Caco-2 (cell line): ENCODE results near the gene TTF1. TPM values are rescaled to one million over a fixed set of nuclear protein-coding genes. Genes with fewer than 3 reads are reported as not detected.

Experiments used
- BruUV-seq: library from RNA; stranded (reverse); fragments of 400-500 nt; replicated peaks from 2 replicates; lab custom pipeline; 2021; lab: Mats Ljungman, UMichigan
- CTCF ChIA-PET: fragments of 300-600 bp; sonication (Branson Sonifier 250); formaldehyde crosslinking; loops from one replicate; lab custom pipeline; 2022; ENCODE audit warnings: antibody characterized with exemption; lab: Charles Lee
- POLR2A ChIA-PET: fragments of 300-600 bp; sonication (Branson Sonifier 250); formaldehyde crosslinking; loops from one replicate; lab custom pipeline; 2022; ENCODE audit warnings: antibody characterized with exemption; lab: Charles Lee
- DNase-seq, 2 experiments: peaks; one replicate each; pipeline versions ENCODE4 v3.0.0 to v3.0.0-alpha.2; 2020 to 2022
- H3K27me3 ChIP-seq: replicated peaks from 2 replicates; pipeline ENCODE4 v1.6.0; 2011; ENCODE audit warnings: low read length; ENCODE audit not compliant: control insufficient read depth, insufficient read depth
- H3K36me3 ChIP-seq: 2 replicates; pipeline ENCODE4 v1.5.1; 2011; ENCODE audit warnings: low read length; ENCODE audit not compliant: control insufficient read depth, insufficient read depth
- H3K4me1 ChIP-seq: fragments of 250-450 bp; sonication (Bioruptor Pico); 2 replicates; pipeline ENCODE4 v1.5.1; 2020; ENCODE audit warnings: mild to moderate bottlenecking
- H3K4me3 ChIP-seq: 2 replicates; pipeline ENCODE4 v1.5.1; 2011; ENCODE audit warnings: low read depth, mild to moderate bottlenecking, control low read depth, low read length
- H3K9me3 ChIP-seq: fragments of 250-450 bp; sonication (Bioruptor Pico); 2 replicates; pipeline ENCODE4 v1.5.1; 2020; ENCODE audit warnings: mild to moderate bottlenecking, moderate library complexity
- H3K27ac Mint-ChIP-seq: one replicate; pipeline ENCODE4 v1.8.0; 2022; ENCODE audit warnings: mixed read lengths; ENCODE audit not compliant: unreplicated experiment
- H3K27me3 Mint-ChIP-seq: one replicate; pipeline ENCODE4 v1.8.0; 2022; ENCODE audit warnings: mixed read lengths; ENCODE audit not compliant: insufficient read depth, unreplicated experiment
- H3K36me3 Mint-ChIP-seq: one replicate; pipeline ENCODE4 v1.8.0; 2022; ENCODE audit warnings: mild to moderate bottlenecking, mixed read lengths; ENCODE audit not compliant: insufficient read depth, unreplicated experiment
- H3K4me1 Mint-ChIP-seq: one replicate; pipeline ENCODE4 v1.8.0; 2022; ENCODE audit warnings: low read depth, mixed read lengths; ENCODE audit not compliant: unreplicated experiment
- H3K4me3 Mint-ChIP-seq: one replicate; pipeline ENCODE4 v1.8.0; 2022; ENCODE audit warnings: mild to moderate bottlenecking, moderate library complexity, mixed read lengths; ENCODE audit not compliant: unreplicated experiment
- H3K9me3 Mint-ChIP-seq: one replicate; pipeline ENCODE4 v1.8.0; 2022; ENCODE audit warnings: mixed read lengths; ENCODE audit not compliant: unreplicated experiment
- CTCF ChIP-seq, 2 experiments: fragments of 200-600 bp in 1 of 2; IDR thresholded peaks; 1 replicate in 1 of 2; 2 replicates in 1 of 2; pipeline versions ENCODE4 v1.5.1 to v1.8.0; 2011 to 2022; ENCODE audit warnings: antibody characterized with exemption in 1 of 2, control low read depth in 1 of 2, inconsistent platforms in 1 of 2, low read depth in 1 of 2, low read length in 1 of 2, mild to moderate bottlenecking in 1 of 2, moderate library complexity in 1 of 2; ENCODE audit not compliant: insufficient read depth in 1 of 2, severe bottlenecking in 1 of 2, unreplicated experiment in 1 of 2
- intact Hi-C: fragments of 100-400 bp; cut with micrococcal nuclease; formaldehyde crosslinking; loops from one replicate; pipeline ENCODE4 v1.10.0; 2022; ENCODE audit not compliant: unreplicated experiment
- total RNA-seq: library from RNA; stranded (reverse); gene quantifications from 2 replicates; pipeline ENCODE4 v1.2.3, GENCODE V29; 2022

Gene TTF1
- total RNA-seq, 1 experiment from 2014 or later, result 11.4 TPM

- DNase-seq, result no peak
- POLR2A ChIA-PET, result no interaction called here
- H3K36me3 Mint-ChIP-seq, result peaks cover 84% of the 10 kb centered on the region
- H3K27me3 Mint-ChIP-seq, result no peaks in the 10 kb centered on the region
- intact Hi-C loops, result no loop called here
- no peaks in the 10 kb centered on the region for H3K27me3 ChIP-seq
- H3K36me3 ChIP-seq, result peaks cover 4% of the 10 kb centered on the region
- H3K4me3 ChIP-seq, result no peak overlapping the region
- CTCF ChIA-PET, result no interaction called here
- H3K27ac Mint-ChIP-seq, result no peak overlapping the region
- no peaks in the 10 kb centered on the region for H3K4me1 ChIP-seq
- H3K4me3 Mint-ChIP-seq, result no peak overlapping the region
- H3K4me1 Mint-ChIP-seq, result no peaks in the 10 kb centered on the region
- no TSS peak for BruUV-seq
- no peaks in the 10 kb centered on the region for H3K9me3 ChIP-seq
- H3K9me3 Mint-ChIP-seq, result no peaks in the 10 kb centered on the region
- TF ChIP-seq CTCF (IDR thresholded peaks at IDR 0.05; ENCODE audit: insufficient read depth in 1 of 2, low read depth in 1 of 2, low read length in 1 of 2, severe bottlenecking in 1 of 2, unreplicated experiment in 1 of 2), result no peak
These were observed 72.3 kb downstream of the TTF1 start for GRCh38 chr9:132334364-132334763.

GRCh38 chr9:132333556-132333955, 73.1 kb downstream of the TTF1 start:
- H3K36me3 Mint-ChIP-seq, result peaks cover 88% of the 10 kb centered on the region
- peaks cover 4% of the 10 kb centered on the region for H3K36me3 ChIP-seq
- H3K27ac Mint-ChIP-seq, result no peak overlapping the region
- no peaks in the 10 kb centered on the region for H3K4me1 ChIP-seq
- H3K9me3 Mint-ChIP-seq, result no peaks in the 10 kb centered on the region
- H3K27me3 ChIP-seq, result no peaks in the 10 kb centered on the region
- H3K27me3 Mint-ChIP-seq, result no peaks in the 10 kb centered on the region
- no peaks in the 10 kb centered on the region for H3K9me3 ChIP-seq
- TF ChIP-seq CTCF (IDR thresholded peaks at IDR 0.05; ENCODE audit: insufficient read depth in 1 of 2, low read depth in 1 of 2, low read length in 1 of 2, severe bottlenecking in 1 of 2, unreplicated experiment in 1 of 2), result no peak
- no peak for DNase-seq
- intact Hi-C loops, result no loop called here
- H3K4me1 Mint-ChIP-seq, result no peaks in the 10 kb centered on the region
- H3K4me3 ChIP-seq, result no peak overlapping the region
- BruUV-seq, result no TSS peak
- no peak overlapping the region for H3K4me3 Mint-ChIP-seq
- POLR2A ChIA-PET, result no interaction called here
- CTCF ChIA-PET, result no interaction called here

- no peaks in the 10 kb centered on the region for H3K9me3 ChIP-seq
- H3K4me1 Mint-ChIP-seq, result peaks cover 8% of the 10 kb centered on the region
- peaks cover 95% of the 10 kb centered on the region for H3K36me3 Mint-ChIP-seq
These were observed 78.1 kb downstream of the TTF1 start for GRCh38 chr9:132328580-132328979.

More at GRCh38 chr9:132328580-132328979, 78.1 kb downstream of the TTF1 start:
- Mint-ChIP-seq H3K4me3 (no peak overlapping the region), H3K27ac (no peak overlapping the region), H3K27me3 (no peaks in the 10 kb centered on the region), H3K9me3 (no peaks in the 10 kb centered on the region)
- no peaks in the 10 kb centered on the region for H3K27me3 ChIP-seq
- intact Hi-C loops, result no loop called here
- POLR2A ChIA-PET, result no interaction called here
- CTCF ChIA-PET, result no interaction called here
- H3K4me3 ChIP-seq, result no peak overlapping the region
- DNase-seq, result no peak
- peaks cover 8% of the 10 kb centered on the region for H3K4me1 ChIP-seq
- no TSS peak for BruUV-seq
- peaks cover 3% of the 10 kb centered on the region for H3K36me3 ChIP-seq
- no peak for TF ChIP-seq CTCF (IDR thresholded peaks at IDR 0.05; ENCODE audit: insufficient read depth in 1 of 2, low read depth in 1 of 2, low read length in 1 of 2, severe bottlenecking in 1 of 2, unreplicated experiment in 1 of 2)
